PC-9 (cell line): ENCODE measurements around the gene ABRACL. TPM values are rescaled to one million over a fixed set of nuclear protein-coding genes. Genes with fewer than 3 reads are reported as not detected.

Experiments used
- BruUV-seq: library from RNA; stranded (reverse); fragments of 400-500 nt; replicated peaks from 2 replicates; lab custom pipeline; 2021; lab: Mats Ljungman, UMichigan
- CTCF ChIA-PET: fragments of 300-600 bp; sonication (Branson Sonifier 250); formaldehyde crosslinking; loops from one replicate; lab custom pipeline; 2022; ENCODE audit warnings: antibody characterized with exemption; lab: Charles Lee
- POLR2A ChIA-PET: fragments of 300-600 bp; sonication (Branson Sonifier 250); formaldehyde crosslinking; loops from one replicate; lab custom pipeline; 2022; ENCODE audit warnings: antibody characterized with exemption; ENCODE audit not compliant: unreplicated experiment; lab: Charles Lee
- DNase-seq, 2 experiments: peaks; one replicate each; pipeline versions ENCODE4 v3.0.0 to v3.0.0-alpha.2; 2015 to 2022; ENCODE audit warnings: mixed read lengths in 1 of 2
- H2AFZ ChIP-seq: fragments of 200-600 bp; sonication (generic); 2 replicates; pipeline ENCODE4 v1.8.1; 2017; ENCODE audit warnings: antibody characterized with exemption
- H3F3A ChIP-seq: fragments of 200-600 bp; sonication (generic); 2 replicates; pipeline ENCODE4 v1.8.1; 2017; ENCODE audit warnings: antibody characterized with exemption, mild to moderate bottlenecking, low read depth; ENCODE audit not compliant: insufficient read depth
- H3K27ac ChIP-seq: fragments of 200-600 bp; sonication (generic); 2 replicates; pipeline ENCODE4 v1.6.1; 2016; ENCODE audit warnings: mixed run types
- H3K27me3 ChIP-seq: fragments of 200-600 bp; sonication (generic); 2 replicates; pipeline ENCODE4 v1.6.1; 2016; ENCODE audit warnings: low read depth, mixed run types; ENCODE audit not compliant: insufficient read depth
- H3K36me3 ChIP-seq: fragments of 200-600 bp; sonication (generic); 2 replicates; pipeline ENCODE4 v1.6.1; 2016; ENCODE audit warnings: low read depth, mixed run types
- H3K4me1 ChIP-seq: fragments of 200-600 bp; sonication (generic); replicated peaks from 2 replicates; pipeline ENCODE4 v1.6.1; 2016; ENCODE audit warnings: mixed run types; ENCODE audit not compliant: insufficient read depth
- H3K4me2 ChIP-seq: fragments of 200-600 bp; sonication (generic); 2 replicates; pipeline ENCODE4 v1.6.1; 2017; ENCODE audit warnings: mixed run types
- H3K4me3 ChIP-seq: fragments of 200-600 bp; sonication (generic); 2 replicates; pipeline ENCODE4 v1.6.1; 2016; ENCODE audit warnings: mixed run types
- H3K79me2 ChIP-seq: fragments of 200-600 bp; sonication (generic); 2 replicates; pipeline ENCODE4 v1.6.1; 2017; ENCODE audit warnings: low read depth, mixed run types
- H3K9me2 ChIP-seq: fragments of 200-600 bp; sonication (generic); 2 replicates; pipeline ENCODE4 v1.8.1; 2017; ENCODE audit warnings: mild to moderate bottlenecking; ENCODE audit not compliant: insufficient read depth
- H3K9me3 ChIP-seq: fragments of 200-600 bp; sonication (generic); 2 replicates; pipeline ENCODE4 v1.8.1; 2016; ENCODE audit warnings: low read depth; ENCODE audit not compliant: insufficient read depth
- H4K20me1 ChIP-seq: fragments of 200-600 bp; sonication (generic); 2 replicates; pipeline ENCODE4 v1.8.1; 2017; ENCODE audit not compliant: insufficient read depth
- CTCF ChIP-seq: fragments of 200-600 bp; sonication (generic); conservative IDR thresholded peaks from 2 replicates; pipeline ENCODE4 v1.6.1; 2017; ENCODE audit warnings: mixed run types, antibody characterized with exemption, mild to moderate bottlenecking, moderate library complexity
- EZH2 ChIP-seq: fragments of 200-600 bp; sonication (generic); IDR thresholded peaks from 2 replicates; pipeline ENCODE4 v1.8.0; 2017; ENCODE audit warnings: antibody characterized with exemption, low read depth
- intact Hi-C: fragments of 100-400 bp; cut with micrococcal nuclease; formaldehyde crosslinking; loops from one replicate; pipeline ENCODE4 v1.10.0; 2022; ENCODE audit not compliant: unreplicated experiment
- total RNA-seq: library from RNA; stranded (reverse); gene quantifications from 2 replicates; pipeline ENCODE4 v1.2.3, GENCODE V29; 2021

Gene ABRACL
- total RNA-seq, 1 experiment from 2014 or later = 33.7 TPM

DNA sequence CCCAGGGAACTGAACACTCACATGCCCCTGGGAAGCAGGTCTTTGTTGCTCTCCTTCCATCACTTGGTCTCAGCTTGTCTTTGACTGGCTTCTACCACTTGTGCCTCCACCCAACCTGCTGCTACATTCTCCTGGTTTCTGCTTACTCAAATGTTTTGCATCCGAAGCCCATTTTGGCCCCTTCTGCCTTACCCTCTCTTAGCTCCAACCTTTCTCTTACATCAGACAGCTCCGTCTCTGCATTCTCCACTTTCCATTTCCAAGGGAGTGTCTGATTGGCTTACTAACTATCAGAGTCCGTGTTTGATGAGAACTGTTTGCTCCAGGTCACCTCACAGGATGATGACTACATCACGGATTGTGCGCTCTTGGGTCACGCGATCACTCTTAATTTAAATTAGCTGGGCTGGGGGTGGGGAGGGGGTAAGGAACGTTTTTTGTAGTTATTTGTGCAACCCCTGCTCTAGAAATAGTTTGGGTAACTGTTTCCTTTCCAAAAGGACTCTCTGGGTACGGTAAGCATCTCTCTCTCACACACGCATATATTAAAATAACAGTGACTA, 844 bp upstream of the ABRACL start:
- Histone ChIP-seq H3K4me3 (peak overlapping the region; percentile 85), H3K4me1 (peaks cover 19% of the 10 kb centered on the region), H3K27me3 (no peaks in the 10 kb centered on the region), H3K36me3 (no peaks in the 10 kb centered on the region), H3K9me2 (no peaks in the 10 kb centered on the region), H3K9me3 (no peaks in the 10 kb centered on the region), H3K27ac (peak overlapping the region; percentile 69), H4K20me1 (peaks cover 9% of the 10 kb centered on the region; the same call in 1 of the 2 replicates), H3K4me2 (peak overlapping the region; percentile 89), H2AFZ (peak overlapping the region; percentile 90), H3K79me2 (peaks cover 36% of the 10 kb centered on the region), H3F3A (peaks cover 11% of the 10 kb centered on the region)
- POLR2A ChIA-PET = interaction anchor here (0.6 to 0.7 kb wide), 2 partner anchors 56 to 85 kb away, joined by 7 to 17 read pairs; no protein-coding TSS in a partner anchor
- TF ChIP-seq EZH2 (no peak), CTCF (no peak)
- DNase-seq = peak; percentile 14 to 77
- intact Hi-C loops = loop anchor here (2.0 kb wide), 1 partner anchor 39 kb away; the partner anchor contains the start of gene REPS1
- no TSS peak for BruUV-seq
- CTCF ChIA-PET = no interaction called here

GRCh38 chr6:139028215-139028657, 309 bp upstream of the ABRACL start:
- H3K4me3 ChIP-seq = peak overlapping the region; percentile 85
- TF ChIP-seq EZH2 (no peak), CTCF (no peak)
- intact Hi-C loops = loop anchor here (2.0 kb wide), 1 partner anchor 39 kb away; the partner anchor contains the start of gene REPS1
- CTCF ChIA-PET = no interaction called here
- peaks cover 9% of the 10 kb centered on the region; the same call in 1 of the 2 replicates for H4K20me1 ChIP-seq
- peaks cover 39% of the 10 kb centered on the region for H3K79me2 ChIP-seq
- no peaks in the 10 kb centered on the region for H3K36me3 ChIP-seq
- POLR2A ChIA-PET = no interaction called here
- H3K27ac ChIP-seq = peak overlapping the region; percentile 69
- H3K4me1 ChIP-seq = peaks cover 19% of the 10 kb centered on the region
- peak in 1 of 2 experiments; percentile 86 for DNase-seq
- no peaks in the 10 kb centered on the region for H3K9me3 ChIP-seq
- H3K4me2 ChIP-seq = peak overlapping the region; percentile 89
- H2AFZ ChIP-seq = peak overlapping the region; percentile 90
- peaks cover 11% of the 10 kb centered on the region for H3F3A ChIP-seq
- H3K27me3 ChIP-seq = no peaks in the 10 kb centered on the region
- BruUV-seq = TSS peak; percentile 79
- H3K9me2 ChIP-seq = no peaks in the 10 kb centered on the region

GRCh38 chr6:139029470-139030227, 1.1 kb downstream of the ABRACL start:
- POLR2A ChIA-PET = interaction anchor here (0.6 kb wide), 1 partner anchor 146 kb away, joined by 4 read pairs; no protein-coding TSS in a partner anchor

More at GRCh38 chr6:139029470-139030227, 1.1 kb downstream of the ABRACL start:
- H3K4me3 ChIP-seq = peak overlapping the region; percentile 85
- DNase-seq = peak in 1 of 2 experiments; percentile 11
- H3K9me2 ChIP-seq = no peaks in the 10 kb centered on the region
- H3K79me2 ChIP-seq = peaks cover 39% of the 10 kb centered on the region
- peaks cover 11% of the 10 kb centered on the region for H3F3A ChIP-seq
- peak overlapping the region; percentile 90 for H2AFZ ChIP-seq
- BruUV-seq = TSS peak; percentile 25
- no peaks in the 10 kb centered on the region for H3K27me3 ChIP-seq
- H3K27ac ChIP-seq = no peak overlapping the region
- peak overlapping the region; percentile 89 for H3K4me2 ChIP-seq
- H3K9me3 ChIP-seq = no peaks in the 10 kb centered on the region
- H4K20me1 ChIP-seq = peaks cover 9% of the 10 kb centered on the region; the same call in 1 of the 2 replicates
- TF ChIP-seq EZH2 (no peak), CTCF (no peak)
- CTCF ChIA-PET = no interaction called here
- 0 out of 2 replicates have a peak, but pooled peaks cover 4% of the 10 kb centered on the region for H3K36me3 ChIP-seq
- peaks cover 19% of the 10 kb centered on the region for H3K4me1 ChIP-seq
- intact Hi-C loops = loop anchor here (2.0 kb wide), 1 partner anchor 41 kb away; the partner anchor contains the start of gene REPS1
